Activated naive CD4-positive, alpha-beta T cell treated with anti-CD3 and anti-CD28 coated beads, Interleukin-2, amount 10 ng/mL, durations not matched to agents 7 days and 5 days (primary cell): ENCODE measurements around the gene CDKL1.

Source experiments
- CTCF ChIA-PET: fragments of 350-600 bp; sonication (Branson Sonifier 250); formaldehyde crosslinking; loops from one replicate; lab custom pipeline; 2021; ENCODE audit warnings: antibody characterized with exemption; lab: Charles Lee
- DNase-seq: peaks from one replicate; pipeline ENCODE4 v3.0.0-alpha.2; 2020
- H3K27ac Mint-ChIP-seq: one replicate; pipeline ENCODE4 v1.8.0; 2021; ENCODE audit warnings: mild to moderate bottlenecking, moderate library complexity, mixed read lengths
- H3K27me3 Mint-ChIP-seq: one replicate; pipeline ENCODE4 v1.8.0; 2021; ENCODE audit warnings: mild to moderate bottlenecking, mixed read lengths
- H3K36me3 Mint-ChIP-seq: one replicate; pipeline ENCODE4 v1.8.0; 2021; ENCODE audit warnings: mixed read lengths
- H3K4me1 Mint-ChIP-seq: one replicate; pipeline ENCODE4 v1.8.0; 2021; ENCODE audit warnings: mixed read lengths
- H3K4me3 Mint-ChIP-seq: one replicate; pipeline ENCODE4 v1.8.0; 2021; ENCODE audit warnings: mild to moderate bottlenecking, moderate library complexity, mixed read lengths
- H3K9me3 Mint-ChIP-seq: one replicate; pipeline ENCODE4 v1.8.0; 2021; ENCODE audit warnings: mixed read lengths

Gene CDKL1

GRCh38 chr14:50399251-50400032 lies 2.8 kb upstream of the CDKL1 start:
- Mint-ChIP-seq H3K9me3 (no peaks in the 10 kb centered on the region), H3K36me3 (no peaks in the 10 kb centered on the region), H3K4me3 (no peak overlapping the region), H3K27me3 (peaks cover 23% of the 10 kb centered on the region), H3K27ac (no peak overlapping the region), H3K4me1 (peaks cover 13% of the 10 kb centered on the region)
- CTCF ChIA-PET: no interaction called here
- DNase-seq: no peak

GRCh38 chr14:50398189-50398580 lies 1.5 kb upstream of the CDKL1 start:
- no peaks in the 10 kb centered on the region for H3K9me3 Mint-ChIP-seq
- H3K27me3 Mint-ChIP-seq: peaks cover 23% of the 10 kb centered on the region
- H3K4me3 Mint-ChIP-seq: no peak overlapping the region
- H3K36me3 Mint-ChIP-seq: no peaks in the 10 kb centered on the region
- CTCF ChIA-PET: no interaction called here
- peaks cover 13% of the 10 kb centered on the region for H3K4me1 Mint-ChIP-seq
- DNase-seq: no peak
- no peak overlapping the region for H3K27ac Mint-ChIP-seq

GRCh38 chr14:50397390-50398188 lies 908 bp upstream of the CDKL1 start:
- peaks cover 23% of the 10 kb centered on the region for H3K27me3 Mint-ChIP-seq
- H3K4me3 Mint-ChIP-seq: peak overlapping the region; percentile 71
- no peak overlapping the region for H3K27ac Mint-ChIP-seq
- H3K9me3 Mint-ChIP-seq: no peaks in the 10 kb centered on the region
- CTCF ChIA-PET: interaction anchor here (1.6 kb wide), 1 partner anchor 136 kb away, joined by 3 read pairs; no protein-coding TSS in a partner anchor
- H3K4me1 Mint-ChIP-seq: peaks cover 13% of the 10 kb centered on the region
- DNase-seq: no peak
- no peaks in the 10 kb centered on the region for H3K36me3 Mint-ChIP-seq

- peaks cover 13% of the 10 kb centered on the region for H3K4me1 Mint-ChIP-seq
- H3K27me3 Mint-ChIP-seq: peaks cover 23% of the 10 kb centered on the region
- CTCF ChIA-PET: interaction anchor here (1.8 kb wide), 1 partner anchor 74 kb away, joined by 5 read pairs; no protein-coding TSS in a partner anchor
- H3K9me3 Mint-ChIP-seq: no peaks in the 10 kb centered on the region
- H3K27ac Mint-ChIP-seq: no peak overlapping the region
- peak overlapping the region; percentile 77 for H3K4me3 Mint-ChIP-seq
- DNase-seq: no peak
- no peaks in the 10 kb centered on the region for H3K36me3 Mint-ChIP-seq
Measured at GRCh38 chr14:50395448-50395847, 1.2 kb downstream of the CDKL1 start.

- H3K9me3 Mint-ChIP-seq: no peaks in the 10 kb centered on the region
- no peak for DNase-seq
- CTCF ChIA-PET: interaction anchor here (1.3 to 1.8 kb wide), 2 partner anchors 74 to 110 kb away, joined by 3 to 5 read pairs; no protein-coding TSS in a partner anchor
- H3K4me1 Mint-ChIP-seq: peaks cover 13% of the 10 kb centered on the region
- H3K36me3 Mint-ChIP-seq: no peaks in the 10 kb centered on the region
- peaks cover 23% of the 10 kb centered on the region for H3K27me3 Mint-ChIP-seq
- no peak overlapping the region for H3K4me3 Mint-ChIP-seq
- no peak overlapping the region for H3K27ac Mint-ChIP-seq
Measured at GRCh38 chr14:50394713-50395112, 2.0 kb downstream of the CDKL1 start.

DNA sequence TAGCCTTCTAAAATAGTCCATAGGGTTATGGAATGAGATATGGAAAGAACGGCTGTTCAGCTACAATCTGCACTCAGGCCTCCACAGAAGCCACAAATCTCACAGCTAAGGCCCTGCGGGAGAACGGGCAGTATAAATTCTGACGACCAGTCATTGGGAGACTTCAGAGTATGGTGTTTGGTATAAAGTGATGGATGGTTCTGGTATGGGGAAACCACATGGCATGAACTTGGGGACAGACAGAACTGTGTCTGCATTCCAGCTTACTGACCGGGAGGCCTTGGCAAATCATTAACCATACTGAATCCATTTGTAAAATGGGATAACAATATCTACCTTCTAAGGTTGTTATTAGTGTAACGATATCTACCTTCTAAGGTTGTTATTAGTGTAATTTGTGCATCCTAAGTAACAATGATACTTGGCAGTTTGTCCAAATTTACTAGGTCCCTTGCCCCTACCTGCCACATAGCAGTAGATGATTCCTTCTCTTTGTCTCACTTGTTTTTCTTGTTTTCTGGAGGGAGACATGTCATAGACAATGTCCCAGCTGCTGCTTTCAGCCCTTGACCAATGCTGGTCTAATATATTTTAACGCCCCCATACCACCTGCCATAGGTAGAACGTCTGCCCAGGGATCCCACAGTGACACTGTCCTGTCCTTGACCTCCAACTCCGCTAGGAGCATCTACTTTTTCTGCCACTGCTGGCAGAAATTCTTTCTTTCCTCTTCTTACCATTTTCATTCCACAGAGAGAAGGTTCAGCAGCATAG lies 6.8 kb downstream of the CDKL1 start:
- Mint-ChIP-seq H3K27ac (no peak overlapping the region), H3K9me3 (no peaks in the 10 kb centered on the region), H3K4me1 (no peaks in the 10 kb centered on the region), H3K36me3 (no peaks in the 10 kb centered on the region), H3K4me3 (no peak overlapping the region), H3K27me3 (no peaks in the 10 kb centered on the region)
- DNase-seq: no peak
- CTCF ChIA-PET: no interaction called here

DNA sequence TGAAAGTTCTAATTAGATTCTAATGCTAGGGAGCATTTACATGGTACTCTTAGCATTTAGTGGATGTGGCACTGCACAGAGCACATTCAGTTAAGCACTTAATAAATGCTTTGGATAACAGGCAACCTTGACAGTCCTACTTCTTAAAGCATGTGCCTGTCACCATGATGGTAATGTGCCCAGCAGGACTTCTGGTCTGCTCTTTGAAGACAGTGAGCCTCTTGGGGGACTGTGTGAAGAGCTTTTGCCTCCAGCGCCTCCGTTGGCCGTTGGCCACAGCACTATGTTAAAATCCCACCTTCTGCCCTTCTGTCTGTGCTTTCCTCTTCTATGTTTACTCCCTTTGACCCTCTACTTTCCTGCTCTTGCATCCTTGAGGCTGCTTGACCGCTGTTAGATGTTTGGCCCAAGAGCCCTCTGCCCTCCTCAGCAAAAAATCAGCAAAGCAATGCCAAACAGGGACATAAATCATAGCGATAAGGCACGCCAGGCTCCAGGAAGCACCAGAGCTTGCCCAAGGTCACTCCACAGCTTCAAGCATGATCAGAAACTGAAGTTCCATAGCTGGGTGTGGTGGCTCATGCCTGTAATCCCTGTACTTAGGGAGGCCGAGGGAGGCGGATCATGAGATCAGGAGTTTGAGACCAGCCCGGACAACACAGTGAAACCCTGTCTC lies 8.3 kb downstream of the CDKL1 start:
- no peak overlapping the region for H3K27ac Mint-ChIP-seq
- H3K9me3 Mint-ChIP-seq: no peaks in the 10 kb centered on the region
- CTCF ChIA-PET: no interaction called here
- H3K27me3 Mint-ChIP-seq: no peaks in the 10 kb centered on the region
- H3K4me1 Mint-ChIP-seq: no peaks in the 10 kb centered on the region
- no peak overlapping the region for H3K4me3 Mint-ChIP-seq
- DNase-seq: no peak
- no peaks in the 10 kb centered on the region for H3K36me3 Mint-ChIP-seq

GRCh38 chr14:50387548-50387947 lies 9.1 kb downstream of the CDKL1 start:
- CTCF ChIA-PET: no interaction called here
- Mint-ChIP-seq H3K4me1 (no peaks in the 10 kb centered on the region), H3K4me3 (no peak overlapping the region), H3K27me3 (no peaks in the 10 kb centered on the region), H3K27ac (no peak overlapping the region), H3K9me3 (no peaks in the 10 kb centered on the region), H3K36me3 (no peaks in the 10 kb centered on the region)
- DNase-seq: no peak

DNA sequence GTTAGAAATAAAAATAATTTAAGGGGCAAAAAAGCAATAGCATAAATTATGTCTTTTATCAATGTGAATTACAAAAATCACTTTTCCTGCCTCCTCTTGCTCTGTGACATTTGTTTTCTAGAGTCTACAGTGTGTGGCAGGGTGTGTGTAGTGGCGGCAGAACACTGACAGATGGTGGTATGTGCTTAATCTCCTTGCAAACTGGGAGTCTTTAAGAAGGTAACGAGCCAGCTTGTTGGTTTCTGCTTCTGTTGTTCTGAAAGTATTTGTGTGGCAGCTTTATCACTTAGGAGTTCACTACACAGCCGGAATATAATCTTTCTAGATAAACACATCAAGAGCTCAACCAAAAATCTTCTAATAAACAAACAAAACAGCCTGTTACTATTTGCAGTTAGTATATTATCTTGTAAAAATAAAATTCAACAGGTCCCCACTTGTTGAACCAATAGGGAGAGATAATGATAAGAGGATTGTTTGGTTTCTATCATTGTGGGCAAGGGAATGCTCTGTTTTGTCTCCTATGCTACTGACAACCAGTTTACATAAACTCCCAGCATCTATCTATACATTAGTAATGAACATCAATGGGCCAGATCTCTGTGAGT lies 13.0 kb downstream of the CDKL1 start:
- DNase-seq: no peak
- H3K4me1 Mint-ChIP-seq: no peaks in the 10 kb centered on the region
- no peaks in the 10 kb centered on the region for H3K9me3 Mint-ChIP-seq
- H3K27me3 Mint-ChIP-seq: peaks cover 4% of the 10 kb centered on the region
- no peaks in the 10 kb centered on the region for H3K36me3 Mint-ChIP-seq
- H3K4me3 Mint-ChIP-seq: no peak overlapping the region
- H3K27ac Mint-ChIP-seq: no peak overlapping the region
- CTCF ChIA-PET: interaction anchor here (0.5 kb wide), 1 partner anchor 271 kb away, joined by 4 read pairs; no protein-coding TSS in a partner anchor

DNA sequence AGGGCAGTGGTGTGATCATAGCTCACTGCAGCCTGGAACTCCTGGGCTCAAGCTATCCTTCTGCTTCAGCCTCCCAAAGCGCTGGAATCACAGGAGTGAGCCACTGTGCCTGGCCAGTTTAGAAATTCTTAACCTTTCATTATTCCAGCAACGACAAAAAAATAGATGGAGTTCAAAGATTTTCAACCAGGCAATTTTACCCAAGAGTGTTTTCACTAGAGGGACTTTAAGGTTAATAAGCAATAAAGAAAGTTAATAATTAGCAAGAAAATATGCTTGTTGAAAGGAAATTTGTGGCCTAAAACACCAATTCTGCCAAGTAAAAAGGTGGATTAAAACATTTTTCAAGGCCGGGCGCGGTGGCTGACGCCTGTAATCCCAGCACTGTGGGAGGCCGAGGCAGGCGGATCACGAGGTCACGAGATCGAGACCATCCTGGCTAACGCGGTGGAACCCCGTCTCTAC lies 14.8 kb downstream of the CDKL1 start:
- CTCF ChIA-PET: no interaction called here
- H3K36me3 Mint-ChIP-seq: no peaks in the 10 kb centered on the region
- peaks cover 4% of the 10 kb centered on the region for H3K27me3 Mint-ChIP-seq
- H3K9me3 Mint-ChIP-seq: no peaks in the 10 kb centered on the region
- H3K4me1 Mint-ChIP-seq: no peaks in the 10 kb centered on the region
- no peak overlapping the region for H3K4me3 Mint-ChIP-seq
- H3K27ac Mint-ChIP-seq: no peak overlapping the region
- no peak for DNase-seq

DNA sequence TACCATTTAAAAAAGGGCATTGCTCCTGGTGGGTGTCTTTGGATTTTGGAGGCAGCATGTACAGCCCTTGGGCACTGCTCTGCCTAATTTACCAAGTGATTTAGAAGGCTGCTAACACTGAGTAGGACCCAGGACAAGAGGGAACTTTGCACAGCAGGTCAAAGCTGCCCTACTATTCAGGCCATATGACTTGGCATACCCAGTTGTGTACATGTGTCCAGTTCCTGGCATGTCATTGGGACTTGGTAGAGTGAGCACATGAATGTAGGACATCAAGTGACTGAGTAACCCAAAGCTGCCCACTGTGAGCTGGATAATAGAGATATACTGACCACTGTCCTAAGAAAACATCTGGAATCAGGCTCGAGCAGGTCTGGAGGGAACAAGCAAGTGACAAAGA lies 15.7 kb downstream of the CDKL1 start:
- CTCF ChIA-PET: no interaction called here
- Mint-ChIP-seq H3K4me3 (no peak overlapping the region), H3K36me3 (no peaks in the 10 kb centered on the region), H3K9me3 (no peaks in the 10 kb centered on the region), H3K27me3 (peaks cover 4% of the 10 kb centered on the region), H3K4me1 (no peaks in the 10 kb centered on the region), H3K27ac (no peak overlapping the region)
- DNase-seq: no peak

- Mint-ChIP-seq H3K4me3 (no peak overlapping the region), H3K27me3 (peaks cover 4% of the 10 kb centered on the region), H3K27ac (no peak overlapping the region), H3K9me3 (no peaks in the 10 kb centered on the region), H3K36me3 (no peaks in the 10 kb centered on the region), H3K4me1 (no peaks in the 10 kb centered on the region)
- CTCF ChIA-PET: interaction anchor here (0.5 kb wide), 1 partner anchor 111 kb away, joined by 3 read pairs; no protein-coding TSS in a partner anchor
- DNase-seq: no peak
Measured at GRCh38 chr14:50380455-50380854, 16.2 kb downstream of the CDKL1 start.

- no peak for DNase-seq
- H3K4me1 Mint-ChIP-seq: no peaks in the 10 kb centered on the region
- H3K27ac Mint-ChIP-seq: no peak overlapping the region
- no peak overlapping the region for H3K4me3 Mint-ChIP-seq
- CTCF ChIA-PET: interaction anchor here (0.7 kb wide), 1 partner anchor 911 kb away, joined by 3 read pairs; no protein-coding TSS in a partner anchor
- peaks cover 4% of the 10 kb centered on the region for H3K27me3 Mint-ChIP-seq
- H3K9me3 Mint-ChIP-seq: no peaks in the 10 kb centered on the region
- H3K36me3 Mint-ChIP-seq: no peaks in the 10 kb centered on the region
Measured at GRCh38 chr14:50379563-50379962, 17.1 kb downstream of the CDKL1 start.
